H1 (cell line): ENCODE measurements around the gene ATXN2L. TPM values are rescaled to one million over a fixed set of nuclear protein-coding genes. Genes with fewer than 3 reads are reported as not detected.

Experiments used
- polyA plus RNA-seq, 7 experiments: library from polyadenylated mRNA; depleted of rRNA in 3 of 7; stranded (reverse) in 5 of 7; unstranded in 2 of 7; fragments of >200 nt in 5 of 7; fragments of 200-250 nt in 2 of 7; gene quantifications; 1 replicate in 5 of 7; 2 replicates in 1 of 7; 4 replicates in 1 of 7; pipeline versions ENCODE4 v1.2.1 to v1.2.3, GENCODE V29; 2011 to 2013; ENCODE audit warnings: missing spikeins in 2 of 7, mixed read lengths in 2 of 7
- total RNA-seq: library from RNA; stranded (reverse); fragmentation: NEBNext Ultra II Directional; extraction: Animal tissue kit (Norgen Biotek cat#: 25700); gene quantifications from 2 replicates; pipeline ENCODE4 v1.2.1, GENCODE V29; 2021
- TF ChIP-seq, protein P1 (sequence below): fragments of 300-600 bp; sonication (generic); IDR thresholded peaks from 2 replicates; pipeline ENCODE4 v1.7.1; 2012; ENCODE audit warnings: low read length, moderate library complexity, mild to moderate bottlenecking, inconsistent platforms; ENCODE audit not compliant: insufficient replicate concordance

The ATXN2L gene
- total and polyA plus RNA-seq, 2 of the 8 experiments (the other 6 are each of a cell fraction or from before 2014, with no cell fraction given) = 79.1 to 227 TPM

DNA sequence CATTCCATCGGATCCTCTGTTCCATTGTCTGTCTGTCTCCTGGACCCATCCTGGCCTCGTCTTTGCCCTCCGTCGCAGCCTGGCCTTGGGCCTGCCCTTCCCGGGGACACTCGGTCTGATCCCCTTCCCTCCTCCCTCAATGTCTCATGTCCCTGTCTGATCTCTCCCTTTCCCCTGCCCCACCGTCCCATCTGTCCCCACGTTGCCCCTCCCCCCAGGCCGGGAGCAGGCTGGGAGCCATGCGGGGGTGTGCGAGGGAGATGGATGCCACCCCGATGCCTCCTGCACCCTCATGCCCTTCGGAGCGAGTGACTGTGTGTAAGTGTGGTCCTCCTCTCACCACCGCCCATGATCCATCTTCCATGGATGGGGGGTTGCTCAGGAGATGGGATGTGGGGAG, 50.2 kb downstream of the ATXN2L start (continued):
- TF ChIP-seq, protein P1, sequence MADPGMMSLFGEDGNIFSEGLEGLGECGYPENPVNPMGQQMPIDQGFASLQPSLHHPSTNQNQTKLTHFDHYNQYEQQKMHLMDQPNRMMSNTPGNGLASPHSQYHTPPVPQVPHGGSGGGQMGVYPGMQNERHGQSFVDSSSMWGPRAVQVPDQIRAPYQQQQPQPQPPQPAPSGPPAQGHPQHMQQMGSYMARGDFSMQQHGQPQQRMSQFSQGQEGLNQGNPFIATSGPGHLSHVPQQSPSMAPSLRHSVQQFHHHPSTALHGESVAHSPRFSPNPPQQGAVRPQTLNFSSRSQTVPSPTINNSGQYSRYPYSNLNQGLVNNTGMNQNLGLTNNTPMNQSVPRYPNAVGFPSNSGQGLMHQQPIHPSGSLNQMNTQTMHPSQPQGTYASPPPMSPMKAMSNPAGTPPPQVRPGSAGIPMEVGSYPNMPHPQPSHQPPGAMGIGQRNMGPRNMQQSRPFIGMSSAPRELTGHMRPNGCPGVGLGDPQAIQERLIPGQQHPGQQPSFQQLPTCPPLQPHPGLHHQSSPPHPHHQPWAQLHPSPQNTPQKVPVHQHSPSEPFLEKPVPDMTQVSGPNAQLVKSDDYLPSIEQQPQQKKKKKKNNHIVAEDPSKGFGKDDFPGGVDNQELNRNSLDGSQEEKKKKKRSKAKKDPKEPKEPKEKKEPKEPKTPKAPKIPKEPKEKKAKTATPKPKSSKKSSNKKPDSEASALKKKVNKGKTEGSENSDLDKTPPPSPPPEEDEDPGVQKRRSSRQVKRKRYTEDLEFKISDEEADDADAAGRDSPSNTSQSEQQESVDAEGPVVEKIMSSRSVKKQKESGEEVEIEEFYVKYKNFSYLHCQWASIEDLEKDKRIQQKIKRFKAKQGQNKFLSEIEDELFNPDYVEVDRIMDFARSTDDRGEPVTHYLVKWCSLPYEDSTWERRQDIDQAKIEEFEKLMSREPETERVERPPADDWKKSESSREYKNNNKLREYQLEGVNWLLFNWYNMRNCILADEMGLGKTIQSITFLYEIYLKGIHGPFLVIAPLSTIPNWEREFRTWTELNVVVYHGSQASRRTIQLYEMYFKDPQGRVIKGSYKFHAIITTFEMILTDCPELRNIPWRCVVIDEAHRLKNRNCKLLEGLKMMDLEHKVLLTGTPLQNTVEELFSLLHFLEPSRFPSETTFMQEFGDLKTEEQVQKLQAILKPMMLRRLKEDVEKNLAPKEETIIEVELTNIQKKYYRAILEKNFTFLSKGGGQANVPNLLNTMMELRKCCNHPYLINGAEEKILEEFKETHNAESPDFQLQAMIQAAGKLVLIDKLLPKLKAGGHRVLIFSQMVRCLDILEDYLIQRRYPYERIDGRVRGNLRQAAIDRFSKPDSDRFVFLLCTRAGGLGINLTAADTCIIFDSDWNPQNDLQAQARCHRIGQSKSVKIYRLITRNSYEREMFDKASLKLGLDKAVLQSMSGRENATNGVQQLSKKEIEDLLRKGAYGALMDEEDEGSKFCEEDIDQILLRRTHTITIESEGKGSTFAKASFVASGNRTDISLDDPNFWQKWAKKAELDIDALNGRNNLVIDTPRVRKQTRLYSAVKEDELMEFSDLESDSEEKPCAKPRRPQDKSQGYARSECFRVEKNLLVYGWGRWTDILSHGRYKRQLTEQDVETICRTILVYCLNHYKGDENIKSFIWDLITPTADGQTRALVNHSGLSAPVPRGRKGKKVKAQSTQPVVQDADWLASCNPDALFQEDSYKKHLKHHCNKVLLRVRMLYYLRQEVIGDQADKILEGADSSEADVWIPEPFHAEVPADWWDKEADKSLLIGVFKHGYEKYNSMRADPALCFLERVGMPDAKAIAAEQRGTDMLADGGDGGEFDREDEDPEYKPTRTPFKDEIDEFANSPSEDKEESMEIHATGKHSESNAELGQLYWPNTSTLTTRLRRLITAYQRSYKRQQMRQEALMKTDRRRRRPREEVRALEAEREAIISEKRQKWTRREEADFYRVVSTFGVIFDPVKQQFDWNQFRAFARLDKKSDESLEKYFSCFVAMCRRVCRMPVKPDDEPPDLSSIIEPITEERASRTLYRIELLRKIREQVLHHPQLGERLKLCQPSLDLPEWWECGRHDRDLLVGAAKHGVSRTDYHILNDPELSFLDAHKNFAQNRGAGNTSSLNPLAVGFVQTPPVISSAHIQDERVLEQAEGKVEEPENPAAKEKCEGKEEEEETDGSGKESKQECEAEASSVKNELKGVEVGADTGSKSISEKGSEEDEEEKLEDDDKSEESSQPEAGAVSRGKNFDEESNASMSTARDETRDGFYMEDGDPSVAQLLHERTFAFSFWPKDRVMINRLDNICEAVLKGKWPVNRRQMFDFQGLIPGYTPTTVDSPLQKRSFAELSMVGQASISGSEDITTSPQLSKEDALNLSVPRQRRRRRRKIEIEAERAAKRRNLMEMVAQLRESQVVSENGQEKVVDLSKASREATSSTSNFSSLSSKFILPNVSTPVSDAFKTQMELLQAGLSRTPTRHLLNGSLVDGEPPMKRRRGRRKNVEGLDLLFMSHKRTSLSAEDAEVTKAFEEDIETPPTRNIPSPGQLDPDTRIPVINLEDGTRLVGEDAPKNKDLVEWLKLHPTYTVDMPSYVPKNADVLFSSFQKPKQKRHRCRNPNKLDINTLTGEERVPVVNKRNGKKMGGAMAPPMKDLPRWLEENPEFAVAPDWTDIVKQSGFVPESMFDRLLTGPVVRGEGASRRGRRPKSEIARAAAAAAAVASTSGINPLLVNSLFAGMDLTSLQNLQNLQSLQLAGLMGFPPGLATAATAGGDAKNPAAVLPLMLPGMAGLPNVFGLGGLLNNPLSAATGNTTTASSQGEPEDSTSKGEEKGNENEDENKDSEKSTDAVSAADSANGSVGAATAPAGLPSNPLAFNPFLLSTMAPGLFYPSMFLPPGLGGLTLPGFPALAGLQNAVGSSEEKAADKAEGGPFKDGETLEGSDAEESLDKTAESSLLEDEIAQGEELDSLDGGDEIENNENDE = no peak
- TF ChIP-seq, all 59 proteins: peak for 0
